Cardiac fibroblast (primary cell): ENCODE measurements around the gene CIDEA.

Source experiments
- DNase-seq, 2 donors: peaks; one replicate each; pipeline versions ENCODE4 v3.0.0 to v3.0.0-alpha.2; 2010; ENCODE audit warnings: low read depth in 2 of 2
- H3K4me3 ChIP-seq, 2 donors: replicated peaks in 1 of 2; 1 replicate in 1 of 2; 2 replicates in 1 of 2; pipeline ENCODE4 v1.5.1; 2011; ENCODE audit warnings: low read depth in 2 of 2, low read length in 2 of 2, mild to moderate bottlenecking in 2 of 2, moderate library complexity in 1 of 2
- TF ChIP-seq, protein P1 (sequence below): IDR thresholded peaks from one replicate; pipeline ENCODE4 v1.5.1; 2011; ENCODE audit warnings: low read depth, mild to moderate bottlenecking, low read length, inconsistent platforms

The CIDEA gene

GRCh38 chr18:12287684-12288402, 33.7 kb downstream of the CIDEA start:
- TF ChIP-seq, protein P1, sequence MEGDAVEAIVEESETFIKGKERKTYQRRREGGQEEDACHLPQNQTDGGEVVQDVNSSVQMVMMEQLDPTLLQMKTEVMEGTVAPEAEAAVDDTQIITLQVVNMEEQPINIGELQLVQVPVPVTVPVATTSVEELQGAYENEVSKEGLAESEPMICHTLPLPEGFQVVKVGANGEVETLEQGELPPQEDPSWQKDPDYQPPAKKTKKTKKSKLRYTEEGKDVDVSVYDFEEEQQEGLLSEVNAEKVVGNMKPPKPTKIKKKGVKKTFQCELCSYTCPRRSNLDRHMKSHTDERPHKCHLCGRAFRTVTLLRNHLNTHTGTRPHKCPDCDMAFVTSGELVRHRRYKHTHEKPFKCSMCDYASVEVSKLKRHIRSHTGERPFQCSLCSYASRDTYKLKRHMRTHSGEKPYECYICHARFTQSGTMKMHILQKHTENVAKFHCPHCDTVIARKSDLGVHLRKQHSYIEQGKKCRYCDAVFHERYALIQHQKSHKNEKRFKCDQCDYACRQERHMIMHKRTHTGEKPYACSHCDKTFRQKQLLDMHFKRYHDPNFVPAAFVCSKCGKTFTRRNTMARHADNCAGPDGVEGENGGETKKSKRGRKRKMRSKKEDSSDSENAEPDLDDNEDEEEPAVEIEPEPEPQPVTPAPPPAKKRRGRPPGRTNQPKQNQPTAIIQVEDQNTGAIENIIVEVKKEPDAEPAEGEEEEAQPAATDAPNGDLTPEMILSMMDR, result no peak
- H3K4me3 ChIP-seq, result peak overlapping the region; percentile 51 to 53
- DNase-seq, result peak; percentile 81 to 93

DNA sequence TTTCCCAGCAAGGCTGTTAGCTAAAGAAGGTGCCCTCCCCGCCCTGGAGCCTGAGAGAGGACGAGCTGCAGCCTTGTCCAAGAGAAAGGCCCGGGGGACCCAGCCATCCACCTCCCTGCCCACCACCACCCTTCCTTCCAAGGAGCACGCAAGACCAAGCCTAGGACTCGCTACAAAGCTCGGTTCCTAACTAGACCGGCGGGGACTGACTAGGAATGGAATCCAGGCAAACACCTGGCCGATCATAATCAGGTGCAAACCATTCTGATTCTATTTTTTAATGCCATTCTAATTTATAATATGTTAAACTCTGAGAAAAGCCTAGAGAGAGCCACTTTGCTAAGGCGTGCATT, 34.2 kb downstream of the CIDEA start:
- DNase-seq, result no peak
- peak overlapping the region; percentile 51 to 53 for H3K4me3 ChIP-seq
- TF ChIP-seq, protein P1, result no peak

DNA sequence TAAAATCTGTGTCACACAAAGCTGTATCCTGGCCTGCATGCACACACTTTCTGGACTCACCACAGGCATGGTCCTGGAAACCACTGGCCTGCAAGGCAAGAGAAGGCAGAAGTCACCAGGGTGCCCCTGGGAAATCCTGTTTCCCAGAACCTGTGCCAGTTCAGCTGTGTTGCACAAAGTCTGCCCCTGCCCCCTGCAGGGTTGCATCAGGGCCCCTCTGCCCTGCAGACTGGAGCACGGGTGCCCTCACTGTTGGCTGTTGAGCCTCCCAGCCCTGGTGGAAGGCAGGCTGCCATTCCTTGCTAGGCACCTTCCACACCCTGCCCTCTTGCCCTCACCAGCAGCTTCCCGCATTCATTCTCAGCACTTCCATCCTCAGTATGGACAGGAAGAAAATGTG, 35.9 kb downstream of the CIDEA start:
- TF ChIP-seq, protein P1, result no peak
- H3K4me3 ChIP-seq, result no peak overlapping the region
- DNase-seq, result no peak

- H3K4me3 ChIP-seq, result no peak overlapping the region
- TF ChIP-seq, protein P1, result no peak
- DNase-seq, result no peak
Measured at GRCh38 chr18:12291161-12291560, 37.0 kb downstream of the CIDEA start.

- no peak for DNase-seq
- TF ChIP-seq, protein P1, result no peak
Measured at GRCh38 chr18:12291690-12292089, 37.5 kb downstream of the CIDEA start.

GRCh38 chr18:12293831-12294230, 39.7 kb downstream of the CIDEA start:
- no peak overlapping the region for H3K4me3 ChIP-seq
- DNase-seq, result no peak
- TF ChIP-seq, protein P1, result no peak

More at GRCh38 chr18:12291690-12292089, 37.5 kb downstream of the CIDEA start:
- H3K4me3 ChIP-seq, result no peak overlapping the region
